GM18909 (cell line): ENCODE data around the gene AGMAT.
"Not testable (repeated sequence)": the region's sequence is repeated elsewhere in the genome, so short reads cannot be mapped to it uniquely, and the experiment has no call there.

Experiments used
- ATAC-seq: cut with Tn5 transposase; IDR thresholded peaks from one replicate; pipeline ENCODE4 v1.9.1; 2021; ENCODE audit warnings: mild to moderate bottlenecking; ENCODE audit not compliant: unreplicated experiment, poor library complexity

AGMAT gene

GRCh38 chr1:15616373-15617172 lies 31.7 kb upstream of the AGMAT start:
- ATAC-seq: peak; percentile 10

GRCh38 chr1:15610167-15610566 lies 25.3 kb upstream of the AGMAT start:
- no peak for ATAC-seq

GRCh38 chr1:15609631-15610030 lies 24.8 kb upstream of the AGMAT start:
- no peak for ATAC-seq

DNA sequence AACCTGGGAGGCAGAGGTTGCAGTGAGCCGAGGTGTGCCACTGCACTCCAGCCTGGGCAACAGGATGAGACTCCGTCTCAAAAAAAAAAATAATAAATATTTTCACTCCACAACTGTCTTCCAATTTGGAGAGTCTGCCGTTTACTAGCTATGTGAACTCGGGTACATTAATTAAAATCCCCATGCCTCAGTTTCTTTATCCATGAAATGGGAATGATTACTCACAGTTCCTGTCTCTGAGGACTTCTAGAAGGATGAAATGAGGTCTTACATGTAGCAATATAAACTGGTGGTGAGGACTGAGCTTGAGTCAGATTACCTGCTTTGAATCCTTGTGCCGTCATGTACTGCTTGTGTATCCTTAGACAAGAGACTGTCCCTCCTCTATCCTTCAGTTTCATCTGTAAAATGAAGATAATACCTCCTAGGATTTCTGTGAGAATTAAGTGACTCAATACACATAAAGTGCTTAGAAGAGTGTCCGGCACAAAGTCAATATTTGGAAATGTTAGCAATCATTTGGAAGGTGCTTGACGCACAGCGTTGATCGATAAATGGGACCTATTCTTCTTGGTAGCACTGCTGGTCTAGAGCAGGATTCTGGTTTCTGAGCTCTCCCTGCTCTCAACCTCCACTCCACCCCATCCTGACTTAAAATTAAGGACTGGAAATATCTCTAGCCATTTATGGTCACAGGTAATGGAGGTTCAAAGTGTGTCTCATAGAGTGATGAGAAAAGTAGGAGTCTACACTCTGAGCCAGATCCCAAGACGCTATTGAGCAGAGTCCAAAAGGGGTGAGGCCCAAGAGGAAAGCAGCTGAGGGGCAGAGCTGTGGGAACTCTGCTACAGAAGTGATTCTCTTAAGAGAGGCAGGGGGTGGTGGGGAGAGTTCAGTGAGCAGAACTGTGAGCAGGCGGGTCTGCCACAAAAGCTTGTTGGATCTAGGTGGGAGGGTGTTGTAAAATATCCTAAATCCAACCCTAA lies 20.8 kb upstream of the AGMAT start:
- no peak for ATAC-seq

- not testable (repeated sequence) for ATAC-seq
Measured at GRCh38 chr1:15604400-15604799, 19.5 kb upstream of the AGMAT start.

DNA sequence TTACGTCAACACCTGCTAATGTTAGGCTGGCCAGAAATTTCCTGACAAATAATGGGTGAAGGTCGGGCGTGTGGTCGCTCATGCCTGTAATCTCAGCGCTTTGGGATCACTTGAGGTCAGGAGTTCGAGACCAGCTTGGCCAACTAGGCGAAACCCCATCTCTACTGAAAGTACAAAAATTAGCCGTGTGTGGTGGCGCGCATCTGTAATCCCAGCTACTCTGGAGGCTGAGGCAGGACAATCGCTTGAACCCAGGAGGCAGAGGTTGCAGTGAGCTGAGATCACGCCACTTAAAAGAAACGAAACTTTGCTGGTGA lies 19.1 kb upstream of the AGMAT start:
- not testable (repeated sequence) for ATAC-seq

DNA sequence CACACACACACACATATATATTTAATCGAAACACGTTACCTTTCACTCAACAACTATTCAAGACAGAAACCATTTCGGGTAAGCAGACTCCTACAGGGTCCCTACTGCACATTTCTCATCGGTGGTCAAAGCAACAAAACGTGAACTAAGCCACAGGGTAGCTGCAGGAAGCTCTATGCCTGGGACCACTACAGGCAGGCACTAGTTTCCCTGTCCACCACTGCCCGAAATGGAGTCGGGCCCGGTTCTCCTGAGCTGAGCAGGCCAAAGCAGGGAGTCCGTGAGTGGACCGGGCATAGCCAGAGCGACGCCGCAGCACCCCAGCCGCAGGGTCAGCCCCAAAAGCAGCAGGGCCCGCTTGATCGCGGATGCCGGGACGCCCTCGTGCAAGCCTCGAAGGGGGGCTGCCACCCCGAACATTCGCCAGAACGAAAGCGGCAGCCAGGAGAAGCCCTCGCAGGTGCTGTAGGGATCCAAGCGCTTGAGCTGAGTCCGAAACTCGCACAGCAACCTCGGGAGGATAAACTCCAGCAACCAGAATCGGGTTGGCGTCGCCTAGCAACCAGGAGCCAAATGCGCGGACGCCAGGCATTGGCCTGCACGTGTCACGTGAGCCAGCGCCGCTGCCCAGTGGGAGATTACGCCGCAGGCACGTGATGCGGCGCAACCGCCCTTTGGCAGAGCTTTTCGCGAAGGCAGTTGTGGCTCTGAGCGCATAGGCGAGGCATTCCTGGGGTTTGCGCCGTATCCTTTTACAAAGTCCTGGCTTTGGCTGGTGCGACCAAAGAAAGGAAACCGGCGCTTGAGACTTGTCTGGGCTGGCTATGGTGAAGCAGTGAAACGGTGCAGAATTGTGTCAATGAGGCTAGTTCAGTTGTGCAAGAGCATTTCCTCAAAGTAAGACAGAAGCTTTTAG lies 18.5 kb upstream of the AGMAT start:
- ATAC-seq: peak; percentile 96

DNA sequence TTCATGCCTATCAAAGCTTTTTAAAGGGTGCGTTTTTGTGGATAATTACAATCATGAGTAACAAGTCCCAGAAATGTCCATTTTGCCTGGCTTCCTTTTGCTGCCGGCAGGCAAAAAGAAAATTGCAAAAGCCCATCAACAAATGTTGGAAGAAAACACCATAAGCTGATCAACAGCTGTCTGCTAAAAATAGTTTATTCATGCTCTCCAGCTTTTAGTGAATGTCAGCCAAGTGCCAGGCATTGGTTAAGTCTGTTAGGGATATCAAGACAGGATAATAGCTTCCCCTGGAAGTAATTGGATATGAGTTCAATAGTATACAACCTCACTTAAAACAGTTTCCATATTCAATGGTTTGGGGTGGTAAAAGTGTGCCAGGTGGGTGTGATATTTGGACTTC lies 13.6 kb upstream of the AGMAT start:
- ATAC-seq: no peak

DNA sequence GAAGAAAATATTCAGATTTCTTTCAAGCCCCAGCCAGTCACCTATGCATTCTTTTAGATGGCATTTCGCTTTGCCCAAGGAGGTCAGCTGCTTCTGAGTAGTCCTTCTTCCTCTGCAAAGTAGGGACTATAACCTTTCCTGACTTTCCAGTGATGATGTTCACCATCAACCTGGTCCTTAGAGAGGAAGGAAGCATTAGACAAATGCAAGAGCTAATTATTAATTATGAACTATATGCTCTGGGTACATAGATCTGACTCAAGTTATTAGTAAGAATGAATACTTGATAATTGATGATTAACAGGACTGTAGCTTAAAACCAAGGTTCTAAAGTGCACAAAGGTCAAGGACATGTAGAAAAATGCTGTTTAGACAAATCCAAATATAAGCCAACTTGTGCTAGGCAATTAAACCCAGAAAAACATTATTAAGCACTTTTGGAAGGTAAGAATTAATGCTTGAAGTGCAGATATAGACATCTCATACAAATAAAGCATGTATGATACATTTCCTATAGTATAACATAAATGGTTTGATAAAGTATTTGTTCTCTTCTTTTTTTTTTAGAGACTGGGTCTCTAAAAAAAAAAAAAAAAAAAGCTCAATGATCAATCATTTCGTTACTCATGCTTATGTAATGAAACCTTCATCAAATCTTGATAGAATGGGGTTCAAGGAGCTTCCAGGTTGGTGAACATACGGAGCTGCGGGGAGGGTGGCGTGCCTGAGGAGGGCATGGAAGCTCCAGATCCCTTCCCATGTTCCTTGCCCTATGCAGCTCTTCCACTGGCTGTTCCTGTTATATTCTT lies 11.2 kb upstream of the AGMAT start:
- ATAC-seq: no peak

DNA sequence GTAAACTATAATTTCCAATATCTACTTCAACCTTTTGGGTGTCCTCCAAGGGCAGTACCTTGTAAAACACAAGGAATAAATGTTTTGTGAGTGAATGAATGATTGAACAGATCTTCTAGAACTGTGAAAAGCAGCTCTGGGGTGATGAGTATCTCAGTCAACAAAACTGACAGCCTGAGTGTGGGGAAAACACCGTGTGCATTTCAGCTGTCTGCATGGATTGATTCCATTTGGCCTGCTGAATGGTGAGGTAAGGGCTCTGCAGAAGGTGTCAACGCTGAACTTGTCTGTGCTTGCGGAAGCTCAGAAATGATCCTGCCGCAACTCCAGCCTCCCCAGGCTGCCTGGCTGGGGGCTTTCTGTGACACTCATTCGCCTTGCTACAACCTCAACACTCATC lies 7.4 kb upstream of the AGMAT start:
- no peak for ATAC-seq

DNA sequence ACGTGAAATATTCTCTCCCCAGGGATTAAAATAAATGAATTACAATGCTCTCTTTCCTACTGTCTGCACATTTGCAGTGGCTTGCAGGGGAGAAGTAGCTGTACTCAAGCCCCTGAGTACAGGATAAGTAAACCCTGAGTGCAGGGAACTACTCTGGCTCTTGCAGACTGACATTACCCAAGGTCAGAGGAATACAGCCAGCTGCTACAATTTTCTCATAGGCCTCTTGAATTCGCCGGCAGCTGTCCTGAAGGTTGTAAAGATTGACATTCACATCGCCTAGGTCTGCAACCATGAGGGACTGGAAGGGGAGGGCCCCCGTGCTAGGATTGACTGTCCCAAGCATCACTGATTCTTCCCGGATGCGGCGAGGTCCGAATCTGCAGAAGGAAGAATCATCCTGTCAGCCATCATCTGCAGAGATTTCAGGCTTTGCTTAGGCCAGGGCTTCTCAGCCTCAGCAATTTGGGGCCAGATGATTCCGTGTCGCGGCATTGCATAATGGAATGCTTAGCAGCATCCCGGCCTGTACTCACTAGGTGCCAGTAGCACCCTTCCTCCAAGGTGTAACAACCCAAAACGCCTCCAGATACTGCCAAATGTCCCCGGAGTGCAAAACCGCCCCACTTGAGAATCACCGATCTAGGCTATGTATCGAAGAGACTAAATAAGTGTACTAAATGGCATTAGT lies 1.7 kb downstream of the AGMAT start:
- no peak for ATAC-seq

GRCh38 chr1:15579683-15580047 lies 5.2 kb downstream of the AGMAT start:
- ATAC-seq: no peak

DNA sequence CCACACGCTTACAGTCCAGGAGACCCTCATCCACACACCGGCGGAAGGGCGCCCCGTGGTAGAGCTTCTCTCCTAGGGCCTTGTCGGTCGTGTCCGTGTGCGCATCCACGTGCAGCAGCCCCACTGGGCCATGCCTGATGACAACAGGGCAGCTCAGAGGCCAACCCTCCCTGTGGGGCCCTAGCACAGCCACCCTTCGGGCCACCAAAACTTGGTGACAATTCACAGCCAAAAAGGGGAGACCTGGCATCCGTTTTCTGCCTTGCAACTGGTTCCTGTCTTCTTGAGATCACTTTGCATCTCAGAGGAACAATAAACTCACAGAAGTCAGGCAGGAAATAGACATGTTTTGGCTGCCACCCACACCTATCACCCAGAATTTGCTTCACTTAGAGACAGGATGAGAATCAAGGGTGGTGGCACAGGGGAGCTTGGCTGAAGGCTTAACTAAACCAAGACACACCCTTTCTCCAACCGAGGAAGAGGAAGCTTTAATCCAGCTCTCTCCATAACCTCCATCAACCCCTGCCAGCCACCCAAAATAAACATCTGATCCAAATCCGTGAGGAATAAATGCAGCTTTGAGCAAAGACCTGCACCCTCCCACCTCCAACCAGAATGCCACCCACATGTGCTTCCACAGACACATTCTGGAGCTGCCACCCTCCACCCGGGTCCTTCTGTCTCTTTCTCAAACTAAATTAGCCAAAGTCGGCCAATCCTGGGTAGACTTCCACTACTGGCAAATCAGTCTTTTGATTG lies 5.7 kb downstream of the AGMAT start:
- no peak for ATAC-seq

DNA sequence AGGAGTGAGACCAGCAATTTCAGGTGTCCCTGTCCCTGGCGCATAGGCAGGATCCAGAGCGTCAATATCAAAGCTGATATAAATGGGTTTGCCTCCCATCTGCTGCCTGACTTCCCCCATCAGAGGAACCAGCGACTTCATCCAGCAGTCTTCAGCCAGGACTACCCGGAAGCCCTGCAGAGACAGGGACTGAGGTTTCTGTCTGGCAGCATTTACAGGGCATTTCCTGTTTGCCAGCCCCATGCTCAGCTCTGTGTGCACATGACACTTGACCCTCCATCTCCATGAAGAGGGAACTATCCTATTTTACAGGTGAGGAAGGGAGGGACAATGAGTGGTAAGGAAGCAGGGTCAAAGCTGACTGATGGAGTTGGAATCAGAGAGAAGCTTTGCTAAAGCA lies 7.2 kb downstream of the AGMAT start:
- ATAC-seq: no peak

GRCh38 chr1:15575549-15576150 lies 9.2 kb downstream of the AGMAT start:
- no peak for ATAC-seq

- ATAC-seq: no peak
Measured at GRCh38 chr1:15574741-15575140, 10.1 kb downstream of the AGMAT start.

DNA sequence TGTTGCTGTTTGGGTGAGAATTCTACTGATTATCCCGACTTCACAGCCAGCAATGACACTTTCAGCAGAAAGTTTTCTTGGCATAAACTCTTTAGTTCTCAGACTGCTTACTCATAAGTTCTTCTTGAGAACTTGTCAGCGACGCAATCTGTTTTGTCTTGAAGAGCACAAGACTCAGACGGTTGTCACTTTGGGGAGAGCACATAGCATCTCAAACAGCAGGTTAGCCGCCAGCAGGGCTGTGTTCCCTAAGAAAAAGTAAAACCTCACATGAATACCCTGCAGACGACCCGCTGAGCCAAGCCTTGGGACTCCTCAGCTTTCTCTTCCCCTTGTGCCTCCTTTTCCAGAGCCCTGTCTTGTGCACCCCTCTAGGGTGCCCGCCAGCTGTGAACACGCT lies 11.4 kb downstream of the AGMAT start:
- ATAC-seq: no peak

GRCh38 chr1:15571266-15571665 lies 13.6 kb downstream of the AGMAT start:
- ATAC-seq: no peak
